ENCODE measurements around the gene RIC3.
"Not testable (repeated sequence)": the region's sequence is repeated elsewhere in the genome, so short reads cannot be mapped to it uniquely, and the experiment has no call there.

DNA sequence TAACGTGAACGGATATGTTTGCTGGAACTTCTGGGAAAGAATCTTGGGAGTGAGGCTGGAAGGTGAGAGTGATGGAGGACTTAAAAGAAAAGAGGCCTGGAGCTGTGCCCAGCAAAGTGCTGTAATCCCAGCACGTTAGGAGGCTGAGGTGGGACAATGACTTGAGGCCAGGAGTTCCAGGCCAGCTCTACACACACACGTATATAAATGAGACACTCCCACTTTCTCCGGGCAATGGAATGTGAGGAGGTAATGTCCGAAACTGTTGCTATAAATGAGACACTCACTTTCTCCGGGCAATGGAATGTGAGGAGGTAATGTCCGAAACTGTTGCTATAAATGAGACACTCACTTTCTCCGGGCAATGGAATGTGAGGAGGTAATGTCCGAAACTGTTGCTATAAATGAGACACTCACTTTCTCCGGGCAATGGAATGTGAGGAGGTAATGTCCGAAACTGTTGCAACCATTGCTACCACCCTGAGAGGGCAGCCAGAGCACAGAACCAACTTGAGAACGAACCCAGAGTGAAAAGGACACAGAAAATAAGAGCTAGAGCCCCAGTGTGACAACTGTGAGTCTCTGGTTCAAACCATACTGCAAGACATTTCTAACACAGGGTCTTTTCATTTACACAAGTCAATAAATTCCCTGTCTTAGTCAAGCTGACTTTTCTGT lies 7.1 kb downstream of the RIC3 start:
- TF ChIP-seq, protein P1, sequence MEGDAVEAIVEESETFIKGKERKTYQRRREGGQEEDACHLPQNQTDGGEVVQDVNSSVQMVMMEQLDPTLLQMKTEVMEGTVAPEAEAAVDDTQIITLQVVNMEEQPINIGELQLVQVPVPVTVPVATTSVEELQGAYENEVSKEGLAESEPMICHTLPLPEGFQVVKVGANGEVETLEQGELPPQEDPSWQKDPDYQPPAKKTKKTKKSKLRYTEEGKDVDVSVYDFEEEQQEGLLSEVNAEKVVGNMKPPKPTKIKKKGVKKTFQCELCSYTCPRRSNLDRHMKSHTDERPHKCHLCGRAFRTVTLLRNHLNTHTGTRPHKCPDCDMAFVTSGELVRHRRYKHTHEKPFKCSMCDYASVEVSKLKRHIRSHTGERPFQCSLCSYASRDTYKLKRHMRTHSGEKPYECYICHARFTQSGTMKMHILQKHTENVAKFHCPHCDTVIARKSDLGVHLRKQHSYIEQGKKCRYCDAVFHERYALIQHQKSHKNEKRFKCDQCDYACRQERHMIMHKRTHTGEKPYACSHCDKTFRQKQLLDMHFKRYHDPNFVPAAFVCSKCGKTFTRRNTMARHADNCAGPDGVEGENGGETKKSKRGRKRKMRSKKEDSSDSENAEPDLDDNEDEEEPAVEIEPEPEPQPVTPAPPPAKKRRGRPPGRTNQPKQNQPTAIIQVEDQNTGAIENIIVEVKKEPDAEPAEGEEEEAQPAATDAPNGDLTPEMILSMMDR (IDR thresholded peaks at IDR 0.05) = not testable (repeated sequence)
- not testable (repeated sequence) for TF ChIP-seq POLR2A (IDR thresholded peaks at IDR 0.05)

Data from prostate gland (tissue), 2 donors.